DOHH2 (cell line): ENCODE data around the gene CTDSPL2.

ENCODE experiments used
- CTCF ChIP-seq: fragments of 200-600 bp; sonication (generic); IDR thresholded peaks from one replicate; pipeline ENCODE4 v1.5.1; 2014; ENCODE audit warnings: antibody characterized with exemption, mild to moderate bottlenecking, low read depth, low read length; ENCODE audit not compliant: poor library complexity, severe bottlenecking
- EZH2phosphoT487 ChIP-seq: fragments of 200-600 bp; sonication (generic); IDR thresholded peaks from 2 replicates; pipeline ENCODE4 v1.6.1; 2017; ENCODE audit warnings: borderline replicate concordance, mild to moderate bottlenecking, antibody characterized with exemption, low read length, moderate library complexity, mixed read lengths

- TF ChIP-seq CTCF, result no peak
- no peak for TF ChIP-seq EZH2phosphoT487
Observed at GRCh38 chr15:44550734-44551133, 123.3 kb downstream of the CTDSPL2 start.
